Measurements from ENCODE around the gene LIN7B. TPM values are rescaled to one million over a fixed set of nuclear protein-coding genes. Genes with fewer than 3 reads are reported as not detected.

Gene LIN7B
- total RNA-seq, 2 experiments from 2014 or later = 3.6 to 5.5 TPM

GRCh38 chr19:49098795-49099194 is 15.4 kb upstream of the LIN7B start:
- Histone ChIP-seq H3K4me3 (ENCODE audit: low read depth, low read length, poor library complexity, severe bottlenecking) (no peak overlapping the region), H2AFZ (ENCODE audit: low read length) (no peak overlapping the region), H3K4me1 (ENCODE audit: insufficient read depth, low read length, poor library complexity, severe bottlenecking) (no peaks in the 10 kb centered on the region), H3K9me3 (ENCODE audit: low read length) (no peaks in the 10 kb centered on the region), H3K79me2 (ENCODE audit: insufficient read depth, low read depth, low read length) (no peaks in the 10 kb centered on the region; the same call in 1 of the 2 replicates), H3K27ac (ENCODE audit: low read depth, low read length, poor library complexity, severe bottlenecking) (no peak overlapping the region), H4K20me1 (ENCODE audit: insufficient read depth, low read length) (no peaks in the 10 kb centered on the region; the same call in 1 of the 2 replicates), H3K9me2 (ENCODE audit: insufficient read depth, low read length) (no peaks in the 10 kb centered on the region), H3K36me3 (ENCODE audit: insufficient read depth, low read length) (peaks cover 97% of the 10 kb centered on the region), H3K4me2 (ENCODE audit: low read length) (no peak overlapping the region)
- DNase-seq (ENCODE audit: low spot score) = no peak
- no TSS peak for BruUV-seq (replicated peaks)
- no peak for TF ChIP-seq EZH2phosphoT487 (IDR thresholded peaks at IDR 0.05; ENCODE audit: borderline replicate concordance, low read depth, low read length)
- TF ChIP-seq, protein P1, sequence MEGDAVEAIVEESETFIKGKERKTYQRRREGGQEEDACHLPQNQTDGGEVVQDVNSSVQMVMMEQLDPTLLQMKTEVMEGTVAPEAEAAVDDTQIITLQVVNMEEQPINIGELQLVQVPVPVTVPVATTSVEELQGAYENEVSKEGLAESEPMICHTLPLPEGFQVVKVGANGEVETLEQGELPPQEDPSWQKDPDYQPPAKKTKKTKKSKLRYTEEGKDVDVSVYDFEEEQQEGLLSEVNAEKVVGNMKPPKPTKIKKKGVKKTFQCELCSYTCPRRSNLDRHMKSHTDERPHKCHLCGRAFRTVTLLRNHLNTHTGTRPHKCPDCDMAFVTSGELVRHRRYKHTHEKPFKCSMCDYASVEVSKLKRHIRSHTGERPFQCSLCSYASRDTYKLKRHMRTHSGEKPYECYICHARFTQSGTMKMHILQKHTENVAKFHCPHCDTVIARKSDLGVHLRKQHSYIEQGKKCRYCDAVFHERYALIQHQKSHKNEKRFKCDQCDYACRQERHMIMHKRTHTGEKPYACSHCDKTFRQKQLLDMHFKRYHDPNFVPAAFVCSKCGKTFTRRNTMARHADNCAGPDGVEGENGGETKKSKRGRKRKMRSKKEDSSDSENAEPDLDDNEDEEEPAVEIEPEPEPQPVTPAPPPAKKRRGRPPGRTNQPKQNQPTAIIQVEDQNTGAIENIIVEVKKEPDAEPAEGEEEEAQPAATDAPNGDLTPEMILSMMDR (conservative IDR thresholded peaks at IDR 0.05; ENCODE audit: low read length) = no peak
- intact Hi-C loops (cut with micrococcal nuclease; ENCODE audit: unreplicated experiment) = loop anchor here (5.0 kb wide), 2 partner anchors 109 to 129 kb away; no protein-coding TSS in a partner anchor
- POLR2A ChIA-PET = interaction anchor here (0.6 kb wide), 1 partner anchor 347 kb away, joined by 5 read pairs; no protein-coding TSS in a partner anchor
- CTCF ChIA-PET (ENCODE audit: unreplicated experiment) = interaction anchor here (2.1 kb wide), 1 partner anchor 127 kb away, joined by 6 read pairs; no protein-coding TSS in a partner anchor

GRCh38 chr19:49101160-49101559 is 13.0 kb upstream of the LIN7B start:
- no peak for DNase-seq (ENCODE audit: low spot score)
- Histone ChIP-seq H3K27ac (ENCODE audit: low read depth, low read length, poor library complexity, severe bottlenecking) (no peak overlapping the region), H3K36me3 (ENCODE audit: insufficient read depth, low read length) (peaks cover 97% of the 10 kb centered on the region), H3K4me2 (ENCODE audit: low read length) (no peak overlapping the region), H3K9me3 (ENCODE audit: low read length) (no peaks in the 10 kb centered on the region), H4K20me1 (ENCODE audit: insufficient read depth, low read length) (no peaks in the 10 kb centered on the region; the same call in 1 of the 2 replicates), H2AFZ (ENCODE audit: low read length) (no peak overlapping the region), H3K4me3 (ENCODE audit: low read depth, low read length, poor library complexity, severe bottlenecking) (no peak overlapping the region), H3K79me2 (ENCODE audit: insufficient read depth, low read depth, low read length) (no peaks in the 10 kb centered on the region; the same call in 1 of the 2 replicates), H3K4me1 (ENCODE audit: insufficient read depth, low read length, poor library complexity, severe bottlenecking) (no peaks in the 10 kb centered on the region), H3K9me2 (ENCODE audit: insufficient read depth, low read length) (no peaks in the 10 kb centered on the region)
- POLR2A ChIA-PET = interaction anchor here (0.6 kb wide), 1 partner anchor 99 kb away, joined by 7 read pairs; no protein-coding TSS in a partner anchor
- intact Hi-C loops (cut with micrococcal nuclease; ENCODE audit: unreplicated experiment) = no loop called here
- CTCF ChIA-PET (ENCODE audit: unreplicated experiment) = no interaction called here
- BruUV-seq (replicated peaks) = no TSS peak
- TF ChIP-seq, protein P1 (conservative IDR thresholded peaks at IDR 0.05; ENCODE audit: low read length) = no peak
- TF ChIP-seq EZH2phosphoT487 (IDR thresholded peaks at IDR 0.05; ENCODE audit: borderline replicate concordance, low read depth, low read length) = no peak

DNA sequence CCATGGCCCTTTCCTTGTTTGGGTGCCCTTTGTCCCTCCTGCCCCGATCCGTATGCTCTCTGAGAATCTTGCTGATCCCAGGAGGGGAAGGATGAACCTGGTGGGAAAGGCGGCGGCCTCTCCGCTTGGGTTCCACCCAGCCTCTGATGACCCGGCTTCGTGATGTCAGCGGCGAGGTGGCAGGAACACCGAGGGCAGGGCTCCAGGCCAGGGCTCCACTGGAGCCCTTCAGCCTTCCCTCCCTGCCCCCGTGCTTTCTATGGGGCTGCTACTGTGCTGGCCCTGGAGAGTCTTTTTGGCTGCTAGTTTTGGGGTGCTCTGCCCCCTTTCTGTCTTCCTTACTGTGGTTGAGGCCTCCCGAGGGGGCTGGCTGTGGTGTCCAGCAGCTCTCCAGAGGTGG is 11.9 kb upstream of the LIN7B start:
- no peaks in the 10 kb centered on the region; the same call in 1 of the 2 replicates for H4K20me1 ChIP-seq (ENCODE audit: insufficient read depth, low read length)
- intact Hi-C loops (cut with micrococcal nuclease; ENCODE audit: unreplicated experiment) = no loop called here
- no peaks in the 10 kb centered on the region for H3K9me2 ChIP-seq (ENCODE audit: insufficient read depth, low read length)
- DNase-seq (ENCODE audit: low spot score) = no peak
- H3K27ac ChIP-seq (ENCODE audit: low read depth, low read length, poor library complexity, severe bottlenecking) = no peak overlapping the region
- no peaks in the 10 kb centered on the region for H3K9me3 ChIP-seq (ENCODE audit: low read length)
- BruUV-seq (replicated peaks) = no TSS peak
- no peak overlapping the region for H3K4me3 ChIP-seq (ENCODE audit: low read depth, low read length, poor library complexity, severe bottlenecking)
- H3K4me1 ChIP-seq (ENCODE audit: insufficient read depth, low read length, poor library complexity, severe bottlenecking) = no peaks in the 10 kb centered on the region
- ChIA-PET POLR2A (no interaction called here), CTCF (ENCODE audit: unreplicated experiment) (no interaction called here)
- H3K4me2 ChIP-seq (ENCODE audit: low read length) = no peak overlapping the region
- H3K36me3 ChIP-seq (ENCODE audit: insufficient read depth, low read length) = peaks cover 97% of the 10 kb centered on the region
- no peak for TF ChIP-seq EZH2phosphoT487 (IDR thresholded peaks at IDR 0.05; ENCODE audit: borderline replicate concordance, low read depth, low read length)
- TF ChIP-seq, protein P1 (conservative IDR thresholded peaks at IDR 0.05; ENCODE audit: low read length) = no peak
- no peak overlapping the region for H2AFZ ChIP-seq (ENCODE audit: low read length)
- H3K79me2 ChIP-seq (ENCODE audit: insufficient read depth, low read depth, low read length) = no peaks in the 10 kb centered on the region; the same call in 1 of the 2 replicates
